Measurements from ENCODE around the gene MRPL50.

DNA sequence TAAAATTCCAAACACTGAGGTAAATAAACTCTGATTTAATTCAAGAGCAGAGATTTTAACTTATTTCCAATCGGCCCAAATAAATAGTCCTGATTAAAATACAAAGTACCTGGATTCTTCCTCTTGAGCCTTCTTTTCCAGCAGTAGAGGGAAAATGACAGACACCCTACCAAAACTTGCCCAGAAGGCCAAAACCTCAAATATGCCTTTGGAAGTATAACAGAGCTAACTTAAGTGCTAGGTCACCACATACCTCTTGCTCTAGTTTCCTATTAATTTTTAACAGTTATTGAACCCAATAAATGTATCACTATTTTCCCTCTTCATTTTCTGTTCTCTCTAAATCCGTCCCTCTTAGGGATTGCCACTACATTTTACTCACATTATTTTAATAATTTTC is 15.1 kb downstream of the MRPL50 start:
- TF ChIP-seq, protein P1, sequence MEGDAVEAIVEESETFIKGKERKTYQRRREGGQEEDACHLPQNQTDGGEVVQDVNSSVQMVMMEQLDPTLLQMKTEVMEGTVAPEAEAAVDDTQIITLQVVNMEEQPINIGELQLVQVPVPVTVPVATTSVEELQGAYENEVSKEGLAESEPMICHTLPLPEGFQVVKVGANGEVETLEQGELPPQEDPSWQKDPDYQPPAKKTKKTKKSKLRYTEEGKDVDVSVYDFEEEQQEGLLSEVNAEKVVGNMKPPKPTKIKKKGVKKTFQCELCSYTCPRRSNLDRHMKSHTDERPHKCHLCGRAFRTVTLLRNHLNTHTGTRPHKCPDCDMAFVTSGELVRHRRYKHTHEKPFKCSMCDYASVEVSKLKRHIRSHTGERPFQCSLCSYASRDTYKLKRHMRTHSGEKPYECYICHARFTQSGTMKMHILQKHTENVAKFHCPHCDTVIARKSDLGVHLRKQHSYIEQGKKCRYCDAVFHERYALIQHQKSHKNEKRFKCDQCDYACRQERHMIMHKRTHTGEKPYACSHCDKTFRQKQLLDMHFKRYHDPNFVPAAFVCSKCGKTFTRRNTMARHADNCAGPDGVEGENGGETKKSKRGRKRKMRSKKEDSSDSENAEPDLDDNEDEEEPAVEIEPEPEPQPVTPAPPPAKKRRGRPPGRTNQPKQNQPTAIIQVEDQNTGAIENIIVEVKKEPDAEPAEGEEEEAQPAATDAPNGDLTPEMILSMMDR (IDR thresholded peaks at IDR 0.05), result no peak
- TF ChIP-seq POLR2A (IDR thresholded peaks at IDR 0.05) (no peak), POLR2AphosphoS5 (IDR thresholded peaks at IDR 0.05) (no peak)
